ENCODE data around the gene EID1.

EID1 gene

DNA sequence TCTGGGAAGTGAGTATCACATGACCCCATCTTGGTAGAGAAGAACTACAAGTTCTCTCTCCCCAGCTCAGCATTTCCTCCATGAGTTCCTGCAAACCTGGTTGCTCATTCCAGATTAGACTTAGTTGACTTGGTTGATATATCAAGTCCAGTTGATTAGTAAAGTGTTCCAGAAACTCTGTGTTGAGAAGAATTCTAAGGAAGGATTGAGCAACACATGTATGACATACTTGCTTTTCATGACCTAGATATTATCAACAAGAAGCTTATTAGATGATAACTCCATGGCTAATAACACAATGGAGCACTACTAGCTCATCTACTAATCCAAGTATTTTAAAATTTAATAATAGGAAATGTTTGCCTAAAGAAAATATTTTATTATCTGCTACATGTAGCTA lies 6.4 kb upstream of the EID1 start:
- no peak overlapping the region for H3K9ac ChIP-seq (ENCODE audit: low read depth, low read length)
- H3K4me3 ChIP-seq (ENCODE audit: low read length), result no peak overlapping the region
- no peaks in the 10 kb centered on the region for H3K36me3 ChIP-seq (ENCODE audit: insufficient read depth, low read length)
- no peaks in the 10 kb centered on the region for H3K27me3 ChIP-seq (ENCODE audit: control insufficient read depth, insufficient read depth, low read length)
- H3K9me3 ChIP-seq (replicated peaks; ENCODE audit: low read length), result no peaks in the 10 kb centered on the region
- H3K4me1 ChIP-seq (ENCODE audit: control insufficient read depth, insufficient read depth, low read length), result peaks cover 20% of the 10 kb centered on the region
- H3K4me2 ChIP-seq (ENCODE audit: low read length), result no peak overlapping the region

DNA sequence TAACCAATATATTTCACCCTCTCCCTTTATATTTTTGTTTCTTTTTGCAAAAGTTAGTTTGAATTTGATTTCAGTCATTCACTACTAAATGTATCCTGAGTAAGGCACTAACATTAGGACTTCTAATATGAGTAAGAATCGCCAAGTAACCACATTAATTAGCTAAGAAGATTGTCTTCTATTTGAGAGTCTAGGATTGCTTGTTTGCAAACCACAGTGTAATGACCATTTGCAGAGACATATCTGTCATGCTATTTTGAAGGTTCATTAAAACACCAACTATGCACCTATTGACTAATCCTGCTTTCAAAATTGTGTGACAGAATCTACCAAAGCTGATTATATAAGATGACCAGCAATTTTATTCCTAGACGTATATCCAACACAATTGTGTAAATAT lies 5.3 kb upstream of the EID1 start:
- no peak overlapping the region for H3K4me3 ChIP-seq (ENCODE audit: low read length)
- H3K4me2 ChIP-seq (ENCODE audit: low read length), result no peak overlapping the region
- no peaks in the 10 kb centered on the region for H3K36me3 ChIP-seq (ENCODE audit: insufficient read depth, low read length)
- no peak overlapping the region for H3K9ac ChIP-seq (ENCODE audit: low read depth, low read length)
- H3K4me1 ChIP-seq (ENCODE audit: control insufficient read depth, insufficient read depth, low read length), result peaks cover 15% of the 10 kb centered on the region
- no peaks in the 10 kb centered on the region for H3K27me3 ChIP-seq (ENCODE audit: control insufficient read depth, insufficient read depth, low read length)
- H3K9me3 ChIP-seq (replicated peaks; ENCODE audit: low read length), result no peaks in the 10 kb centered on the region

GRCh38 chr15:48875241-48875960 lies 2.5 kb upstream of the EID1 start:
- H3K4me3 ChIP-seq (ENCODE audit: low read length), result no peak overlapping the region
- H3K9ac ChIP-seq (ENCODE audit: low read depth, low read length), result no peak overlapping the region
- H3K27me3 ChIP-seq (ENCODE audit: control insufficient read depth, insufficient read depth, low read length), result no peaks in the 10 kb centered on the region
- H3K9me3 ChIP-seq (replicated peaks; ENCODE audit: low read length), result no peaks in the 10 kb centered on the region
- H3K4me2 ChIP-seq (ENCODE audit: low read length), result no peak overlapping the region
- H3K36me3 ChIP-seq (ENCODE audit: insufficient read depth, low read length), result peaks cover 5% of the 10 kb centered on the region
- peaks cover 13% of the 10 kb centered on the region for H3K4me1 ChIP-seq (ENCODE audit: control insufficient read depth, insufficient read depth, low read length)

DNA sequence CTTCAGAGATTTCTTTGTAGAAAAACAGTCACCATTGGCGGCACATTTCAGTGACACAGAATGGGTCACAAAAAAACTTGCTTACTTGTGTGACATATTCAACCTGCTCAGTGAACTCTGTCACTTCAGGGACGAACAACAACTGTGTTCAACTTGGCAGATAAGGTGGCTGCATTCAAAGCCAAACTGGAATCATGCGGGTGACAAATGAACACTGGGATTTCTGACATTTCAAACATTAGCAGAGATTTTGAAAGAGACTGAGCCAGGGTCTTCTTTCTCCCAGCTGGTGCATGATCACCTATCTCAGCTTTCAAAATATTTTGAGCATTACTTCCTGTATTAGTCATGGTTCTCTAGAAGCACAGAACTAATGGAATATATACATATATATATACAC lies 1.9 kb upstream of the EID1 start:
- Histone ChIP-seq H3K27me3 (ENCODE audit: control insufficient read depth, insufficient read depth, low read length) (no peaks in the 10 kb centered on the region), H3K4me1 (ENCODE audit: control insufficient read depth, insufficient read depth, low read length) (peaks cover 13% of the 10 kb centered on the region), H3K36me3 (ENCODE audit: insufficient read depth, low read length) (peaks cover 5% of the 10 kb centered on the region), H3K9ac (ENCODE audit: low read depth, low read length) (no peak overlapping the region), H3K9me3 (replicated peaks; ENCODE audit: low read length) (no peaks in the 10 kb centered on the region), H3K4me3 (ENCODE audit: low read length) (no peak overlapping the region), H3K4me2 (ENCODE audit: low read length) (no peak overlapping the region)

- Histone ChIP-seq H3K27me3 (ENCODE audit: control insufficient read depth, insufficient read depth, low read length) (no peaks in the 10 kb centered on the region), H3K9me3 (replicated peaks; ENCODE audit: low read length) (no peaks in the 10 kb centered on the region), H3K9ac (ENCODE audit: low read depth, low read length) (no peak overlapping the region), H3K4me2 (ENCODE audit: low read length) (peak overlapping the region; percentile 81), H3K36me3 (ENCODE audit: insufficient read depth, low read length) (peaks cover 5% of the 10 kb centered on the region), H3K4me1 (ENCODE audit: control insufficient read depth, insufficient read depth, low read length) (peaks cover 13% of the 10 kb centered on the region), H3K4me3 (ENCODE audit: low read length) (peak overlapping the region; percentile 84)
These were observed 2.2 kb downstream of the EID1 start for GRCh38 chr15:48880070-48880634.

DNA sequence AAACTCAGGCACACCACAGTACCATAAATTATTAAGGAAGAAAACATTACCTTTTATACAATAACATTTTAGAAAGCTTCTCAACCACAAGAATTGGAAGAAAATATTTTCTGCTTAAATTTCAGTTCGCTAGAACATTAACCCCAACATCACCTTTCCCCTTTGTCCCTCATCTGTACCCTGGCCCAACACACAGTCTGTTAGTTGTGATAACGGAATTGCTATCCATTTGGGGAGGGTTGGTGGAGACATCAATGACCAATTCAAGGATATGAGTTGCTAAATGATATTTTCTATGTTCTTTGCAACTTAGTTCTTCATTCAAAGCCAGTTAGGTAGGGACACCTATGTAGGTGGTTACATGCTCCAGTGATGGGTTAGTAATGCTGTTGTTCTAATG lies 5.8 kb downstream of the EID1 start:
- Histone ChIP-seq H3K9me3 (replicated peaks; ENCODE audit: low read length) (no peaks in the 10 kb centered on the region), H3K4me1 (ENCODE audit: control insufficient read depth, insufficient read depth, low read length) (peaks cover 15% of the 10 kb centered on the region), H3K4me2 (ENCODE audit: low read length) (no peak overlapping the region), H3K9ac (ENCODE audit: low read depth, low read length) (no peak overlapping the region), H3K4me3 (ENCODE audit: low read length) (no peak overlapping the region), H3K27me3 (ENCODE audit: control insufficient read depth, insufficient read depth, low read length) (no peaks in the 10 kb centered on the region), H3K36me3 (ENCODE audit: insufficient read depth, low read length) (peaks cover 5% of the 10 kb centered on the region)

DNA sequence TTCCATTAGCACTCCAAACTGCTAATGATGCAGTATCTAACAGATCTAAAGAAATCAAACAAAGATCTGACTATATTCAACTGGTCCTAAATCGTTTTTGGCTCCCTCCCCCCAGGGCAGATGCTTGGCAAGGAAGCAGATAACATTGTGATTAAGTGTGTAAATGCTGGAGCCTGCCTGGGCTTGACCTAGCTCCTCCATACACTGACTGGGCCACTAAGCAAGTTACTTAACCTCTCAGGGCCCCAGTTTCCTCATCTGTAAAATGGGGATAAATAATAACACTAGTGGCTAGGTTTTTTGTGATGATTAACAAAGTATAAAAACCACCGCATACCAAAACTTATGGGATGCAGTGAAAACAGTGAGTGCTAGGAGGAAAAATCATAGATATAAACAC lies 9.2 kb downstream of the EID1 start:
- Histone ChIP-seq H3K9me3 (replicated peaks; ENCODE audit: low read length) (no peaks in the 10 kb centered on the region), H3K9ac (ENCODE audit: low read depth, low read length) (no peak overlapping the region), H3K4me1 (ENCODE audit: control insufficient read depth, insufficient read depth, low read length) (peaks cover 9% of the 10 kb centered on the region), H3K27me3 (ENCODE audit: control insufficient read depth, insufficient read depth, low read length) (no peaks in the 10 kb centered on the region), H3K36me3 (ENCODE audit: insufficient read depth, low read length) (no peaks in the 10 kb centered on the region), H3K4me3 (ENCODE audit: low read length) (no peak overlapping the region), H3K4me2 (ENCODE audit: low read length) (no peak overlapping the region)

DNA sequence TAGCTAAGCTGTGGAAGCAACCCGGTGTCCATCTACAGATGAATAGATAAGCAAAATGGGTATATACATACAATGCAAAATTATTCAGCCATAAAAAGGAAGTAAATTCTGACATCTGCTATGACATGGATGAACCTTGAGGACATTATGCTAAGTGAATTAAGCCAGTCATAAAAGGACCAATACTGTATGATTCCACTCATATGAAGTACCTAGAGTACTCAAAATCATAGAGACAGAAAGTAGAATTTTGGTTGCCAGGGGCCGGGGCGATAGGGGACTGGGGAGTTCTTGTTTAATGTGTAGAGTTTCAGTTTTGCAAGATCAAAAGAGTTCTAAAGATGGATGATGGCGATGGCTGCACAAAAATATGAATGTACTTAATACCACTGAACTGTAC lies 10.3 kb downstream of the EID1 start:
- Histone ChIP-seq H3K9me3 (replicated peaks; ENCODE audit: low read length) (no peaks in the 10 kb centered on the region), H3K4me3 (ENCODE audit: low read length) (no peak overlapping the region), H3K9ac (ENCODE audit: low read depth, low read length) (no peak overlapping the region), H3K36me3 (ENCODE audit: insufficient read depth, low read length) (no peaks in the 10 kb centered on the region), H3K4me2 (ENCODE audit: low read length) (no peak overlapping the region), H3K27me3 (ENCODE audit: control insufficient read depth, insufficient read depth, low read length) (no peaks in the 10 kb centered on the region), H3K4me1 (ENCODE audit: control insufficient read depth, insufficient read depth, low read length) (peaks cover 9% of the 10 kb centered on the region)

GRCh38 chr15:48888836-48889235 lies 10.9 kb downstream of the EID1 start:
- Histone ChIP-seq H3K27me3 (ENCODE audit: control insufficient read depth, insufficient read depth, low read length) (no peaks in the 10 kb centered on the region), H3K4me1 (ENCODE audit: control insufficient read depth, insufficient read depth, low read length) (peaks cover 9% of the 10 kb centered on the region), H3K9me3 (replicated peaks; ENCODE audit: low read length) (no peaks in the 10 kb centered on the region), H3K4me3 (ENCODE audit: low read length) (no peak overlapping the region), H3K36me3 (ENCODE audit: insufficient read depth, low read length) (no peaks in the 10 kb centered on the region), H3K4me2 (ENCODE audit: low read length) (peak overlapping the region; percentile 44), H3K9ac (ENCODE audit: low read depth, low read length) (no peak overlapping the region)

DNA sequence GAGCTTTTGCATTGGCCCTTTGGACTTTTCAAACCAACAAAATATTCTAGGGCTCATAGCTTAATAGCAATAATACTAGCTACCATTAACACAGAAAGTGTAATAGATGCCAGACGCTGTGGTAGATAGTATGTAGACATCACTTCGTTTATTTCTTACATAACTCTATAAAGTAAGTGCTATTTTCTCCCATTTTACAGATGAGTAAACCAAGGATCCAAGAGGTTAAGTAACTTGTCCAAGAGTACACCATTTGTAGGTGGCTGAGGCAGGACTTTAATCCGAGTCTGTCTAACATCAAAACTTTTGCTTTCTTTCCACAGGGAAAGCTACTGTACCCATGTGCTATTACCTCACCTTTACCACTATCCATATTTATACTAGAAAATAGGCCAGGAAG lies 12.0 kb downstream of the EID1 start:
- no peak overlapping the region for H3K4me3 ChIP-seq (ENCODE audit: low read length)
- H3K9me3 ChIP-seq (replicated peaks; ENCODE audit: low read length), result no peaks in the 10 kb centered on the region
- no peaks in the 10 kb centered on the region for H3K27me3 ChIP-seq (ENCODE audit: control insufficient read depth, insufficient read depth, low read length)
- H3K4me2 ChIP-seq (ENCODE audit: low read length), result no peak overlapping the region
- H3K9ac ChIP-seq (ENCODE audit: low read depth, low read length), result no peak overlapping the region
- H3K36me3 ChIP-seq (ENCODE audit: insufficient read depth, low read length), result no peaks in the 10 kb centered on the region
- peaks cover 9% of the 10 kb centered on the region for H3K4me1 ChIP-seq (ENCODE audit: control insufficient read depth, insufficient read depth, low read length)

- Histone ChIP-seq H3K36me3 (ENCODE audit: insufficient read depth, low read length) (no peaks in the 10 kb centered on the region), H3K4me1 (ENCODE audit: control insufficient read depth, insufficient read depth, low read length) (peaks cover 9% of the 10 kb centered on the region), H3K4me3 (ENCODE audit: low read length) (no peak overlapping the region), H3K4me2 (ENCODE audit: low read length) (no peak overlapping the region), H3K9me3 (replicated peaks; ENCODE audit: low read length) (no peaks in the 10 kb centered on the region), H3K27me3 (ENCODE audit: control insufficient read depth, insufficient read depth, low read length) (no peaks in the 10 kb centered on the region), H3K9ac (ENCODE audit: low read depth, low read length) (no peak overlapping the region)
These were observed 12.5 kb downstream of the EID1 start for GRCh38 chr15:48890375-48890972.

All from skeletal muscle satellite cell (primary cell).